ENCODE data around the gene SSC5D. TPM values are rescaled to one million over a fixed set of nuclear protein-coding genes. Genes with fewer than 3 reads are reported as not detected.

SSC5D gene
- total and polyA plus RNA-seq, 2 experiments from 2014 or later: 0.23 to 0.69 TPM

DNA sequence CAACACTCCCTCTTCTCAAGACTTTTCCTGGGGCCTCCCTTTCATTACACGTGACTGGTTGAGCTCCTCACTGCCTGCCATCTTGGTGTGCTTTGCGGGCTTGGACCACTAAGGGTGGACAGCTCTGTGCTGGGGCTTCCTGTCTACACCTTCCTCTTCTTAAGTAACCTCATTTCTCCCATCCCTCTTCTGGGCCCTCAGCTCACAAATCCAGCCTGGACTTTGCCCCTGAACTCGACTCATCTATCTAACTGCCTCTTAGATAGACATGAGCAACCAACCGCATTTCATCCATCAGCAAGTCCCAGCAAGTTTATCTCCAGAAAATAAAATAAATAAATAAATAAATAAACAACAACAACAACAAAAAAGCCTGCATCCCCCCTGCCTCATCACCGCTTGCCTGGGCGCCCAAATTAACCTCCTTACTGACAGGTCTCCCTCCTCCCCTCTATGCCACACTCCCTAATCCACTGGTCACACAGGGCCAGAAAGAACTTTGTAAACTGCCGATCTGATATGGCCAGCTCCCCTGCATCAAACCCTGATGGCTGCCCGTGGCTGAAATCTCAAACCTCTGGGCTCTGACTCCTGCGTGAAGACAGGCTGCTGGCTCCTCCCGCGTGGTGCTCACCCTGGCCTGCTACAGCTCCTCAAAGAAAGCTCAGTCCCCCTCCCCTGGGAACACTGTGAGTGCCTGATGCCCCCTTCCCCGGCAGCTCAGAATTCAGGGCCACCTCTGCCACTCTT, 34.5 kb upstream of the SSC5D start:
- Mint-ChIP-seq H3K27me3 (ENCODE audit: insufficient read depth, low read depth, poor library complexity) (peaks cover 31% of the 10 kb centered on the region), H3K4me3 (peak overlapping the region; percentile 77; the same call in 1 of the 3 replicates), H3K36me3 (ENCODE audit: low read depth) (peaks cover 15% of the 10 kb centered on the region), H3K9me3 (no peaks in the 10 kb centered on the region), H3K4me1 (peaks cover 11% of the 10 kb centered on the region), H3K27ac (no peak overlapping the region)
- no peaks in the 10 kb centered on the region; the same call in 1 of the 2 replicates for H4K20me1 ChIP-seq (replicated peaks; ENCODE audit: insufficient read depth)
- no peak for DNase-seq (ENCODE audit: low spot score)
- H3K4me1 ChIP-seq (ENCODE audit: insufficient read depth): peaks cover 8% of the 10 kb centered on the region; the same call in 1 of the 2 replicates
- no peaks in the 10 kb centered on the region for H3F3A ChIP-seq (replicated peaks; ENCODE audit: low read depth)
- no peak overlapping the region for H3K4me2 ChIP-seq
- peaks cover 36% of the 10 kb centered on the region for H3K27me3 ChIP-seq (ENCODE audit: insufficient read depth)
- H3K79me2 ChIP-seq (replicated peaks; ENCODE audit: insufficient read depth): peaks cover 2% of the 10 kb centered on the region; the same call in 1 of the 2 replicates
- no peak overlapping the region for H2AFZ ChIP-seq
- TF ChIP-seq REST (IDR thresholded peaks at IDR 0.05; ENCODE audit: unreplicated experiment) (no peak), ZNF114 (CRISPR knock-in tag; IDR thresholded peaks at IDR 0.05) (no peak), EZH2 (IDR thresholded peaks at IDR 0.05; ENCODE audit: low read depth, unreplicated experiment) (no peak)
- H3K36me3 ChIP-seq (ENCODE audit: insufficient read depth): no peaks in the 10 kb centered on the region
- H3K27ac ChIP-seq (ENCODE audit: low read depth): no peak overlapping the region
- no peak overlapping the region for H3K4me3 ChIP-seq
- ATAC-seq: no peak
- H3K9me2 ChIP-seq (ENCODE audit: insufficient read depth): no peaks in the 10 kb centered on the region

DNA sequence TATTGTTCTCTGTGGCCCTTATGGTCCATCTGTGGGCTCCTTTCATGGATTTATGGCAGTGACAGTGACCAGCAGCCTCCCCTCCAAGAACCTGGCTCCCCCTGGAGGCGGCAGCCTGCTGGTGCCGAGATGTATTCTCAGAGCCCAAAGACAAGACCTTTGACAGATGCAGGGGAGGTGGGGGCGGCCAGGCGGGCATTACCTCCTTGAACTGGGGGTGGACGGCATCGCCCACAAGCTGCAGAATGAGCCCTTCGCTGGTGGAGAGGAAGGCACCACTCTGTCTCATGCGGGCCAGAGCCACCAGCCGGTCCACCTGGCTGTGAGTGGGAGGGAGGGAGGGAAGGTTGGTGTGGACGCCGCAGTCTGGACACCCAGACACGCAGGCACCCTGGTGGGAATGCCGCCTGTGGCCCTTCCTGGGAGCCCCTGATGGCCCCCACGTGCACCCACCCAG, 33.4 kb upstream of the SSC5D start:
- TF ChIP-seq, protein P1, sequence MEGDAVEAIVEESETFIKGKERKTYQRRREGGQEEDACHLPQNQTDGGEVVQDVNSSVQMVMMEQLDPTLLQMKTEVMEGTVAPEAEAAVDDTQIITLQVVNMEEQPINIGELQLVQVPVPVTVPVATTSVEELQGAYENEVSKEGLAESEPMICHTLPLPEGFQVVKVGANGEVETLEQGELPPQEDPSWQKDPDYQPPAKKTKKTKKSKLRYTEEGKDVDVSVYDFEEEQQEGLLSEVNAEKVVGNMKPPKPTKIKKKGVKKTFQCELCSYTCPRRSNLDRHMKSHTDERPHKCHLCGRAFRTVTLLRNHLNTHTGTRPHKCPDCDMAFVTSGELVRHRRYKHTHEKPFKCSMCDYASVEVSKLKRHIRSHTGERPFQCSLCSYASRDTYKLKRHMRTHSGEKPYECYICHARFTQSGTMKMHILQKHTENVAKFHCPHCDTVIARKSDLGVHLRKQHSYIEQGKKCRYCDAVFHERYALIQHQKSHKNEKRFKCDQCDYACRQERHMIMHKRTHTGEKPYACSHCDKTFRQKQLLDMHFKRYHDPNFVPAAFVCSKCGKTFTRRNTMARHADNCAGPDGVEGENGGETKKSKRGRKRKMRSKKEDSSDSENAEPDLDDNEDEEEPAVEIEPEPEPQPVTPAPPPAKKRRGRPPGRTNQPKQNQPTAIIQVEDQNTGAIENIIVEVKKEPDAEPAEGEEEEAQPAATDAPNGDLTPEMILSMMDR (conservative IDR thresholded peaks at IDR 0.05; ENCODE audit: low read depth in 2 of 2): peak; percentile 79 to 85
- no peak for TF ChIP-seq ZNF331 (CRISPR knock-in tag; IDR thresholded peaks at IDR 0.05; ENCODE audit: low read depth)
- Histone ChIP-seq H3K4me2 (no peak overlapping the region), H2AFZ (no peak overlapping the region), H3K27ac (ENCODE audit: low read depth) (no peak overlapping the region), H3K4me3 (no peak overlapping the region), H3K9me2 (ENCODE audit: insufficient read depth) (no peaks in the 10 kb centered on the region), H3K4me1 (ENCODE audit: insufficient read depth) (peaks cover 8% of the 10 kb centered on the region; the same call in 1 of the 2 replicates), H3K36me3 (ENCODE audit: insufficient read depth) (no peaks in the 10 kb centered on the region), H3K27me3 (ENCODE audit: insufficient read depth) (peaks cover 26% of the 10 kb centered on the region), H3K79me2 (replicated peaks; ENCODE audit: insufficient read depth) (peaks cover 13% of the 10 kb centered on the region; the same call in 1 of the 2 replicates), H4K20me1 (replicated peaks; ENCODE audit: insufficient read depth) (no peaks in the 10 kb centered on the region; the same call in 1 of the 2 replicates), H3F3A (replicated peaks; ENCODE audit: low read depth) (no peaks in the 10 kb centered on the region)
- no peak overlapping the region for H3K27ac Mint-ChIP-seq
- H3K4me1 Mint-ChIP-seq: peaks cover 14% of the 10 kb centered on the region
- H3K36me3 Mint-ChIP-seq (ENCODE audit: low read depth): peaks cover 15% of the 10 kb centered on the region
- ATAC-seq (peak; percentile 12), DNase-seq (ENCODE audit: low spot score) (peak; percentile 85)
- no peak overlapping the region for H3K4me3 Mint-ChIP-seq
- H3K9me3 Mint-ChIP-seq: no peaks in the 10 kb centered on the region
- peaks cover 31% of the 10 kb centered on the region for H3K27me3 Mint-ChIP-seq (ENCODE audit: insufficient read depth, low read depth, poor library complexity)
